ENCODE data around the gene NDOR1. TPM values are rescaled to one million over a fixed set of nuclear protein-coding genes. Genes with fewer than 3 reads are reported as not detected.
"Not testable (repeated sequence)": the region's sequence is repeated elsewhere in the genome, so short reads cannot be mapped to it uniquely, and the experiment has no call there.

NDOR1 gene
- total RNA-seq, 2 donors from 2014 or later, result 6.7 to 8.1 TPM

DNA sequence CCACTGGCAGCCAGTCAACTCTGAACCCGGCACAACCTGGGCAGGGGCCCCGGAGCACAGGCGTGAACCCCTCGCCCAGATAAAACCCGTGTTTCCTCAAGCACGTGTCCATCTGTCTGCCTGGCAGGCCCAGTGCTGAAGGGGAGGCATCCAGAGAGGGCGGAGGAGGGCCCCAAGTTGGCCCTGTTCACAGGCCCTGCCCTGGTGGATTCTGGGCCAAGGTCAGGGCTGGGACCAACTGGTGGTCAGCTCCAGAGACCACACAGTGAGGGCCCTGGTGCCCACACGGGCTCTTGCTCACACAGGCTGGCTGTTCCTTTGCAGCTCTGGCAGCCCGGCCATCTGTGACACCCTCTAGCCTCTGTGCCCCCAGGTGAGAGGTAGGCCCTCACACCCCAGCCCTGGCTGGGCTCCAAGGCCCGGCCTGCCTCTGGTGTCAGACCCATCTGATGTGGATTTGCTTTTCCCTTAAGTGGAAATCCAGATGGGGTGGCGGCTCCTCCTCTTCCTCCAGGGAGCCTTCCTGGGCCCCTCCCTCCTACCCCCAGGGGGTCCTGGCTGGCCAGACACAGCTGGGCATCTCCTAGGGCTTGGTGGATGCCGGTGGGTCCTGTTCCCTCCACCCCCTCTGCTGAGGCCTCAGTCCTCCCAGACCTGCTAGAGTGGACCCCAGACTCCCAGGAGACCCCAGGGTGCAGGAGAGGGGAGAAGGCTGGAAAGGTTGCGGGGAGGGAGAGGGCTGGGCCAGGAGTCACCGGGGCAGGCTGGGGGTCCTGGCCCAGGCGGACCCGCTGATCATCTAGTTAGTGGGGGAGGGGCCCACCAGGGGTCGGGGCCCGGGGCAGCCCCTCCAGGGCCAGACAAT, 45.1 kb downstream of the NDOR1 start:
- intact Hi-C loops (cut with DNase I), result no loop called here
- DNase-seq (ENCODE audit: low spot score), result no peak

DNA sequence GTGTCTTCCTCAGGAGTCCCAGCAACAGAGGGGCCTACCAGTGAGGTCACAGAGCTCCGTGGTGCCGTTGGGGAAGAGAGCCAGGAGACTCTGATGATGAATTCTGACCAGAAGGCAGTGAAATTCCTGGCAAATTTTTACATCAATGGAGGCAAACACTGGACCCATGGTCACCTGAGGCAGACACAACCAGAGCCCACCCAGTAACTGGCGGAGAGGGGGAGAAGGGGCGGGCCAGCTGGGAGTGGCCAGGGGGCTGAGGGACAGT, 45.6 kb downstream of the NDOR1 start, which contains the start of gene STPG3:
STPG3 (plus strand) TSS at position 93 of the 268 bp plus-strand sequence; CDS start at position 94, 1 bp downstream.
- no peak for DNase-seq (ENCODE audit: low spot score)
- intact Hi-C loops (cut with DNase I), result no loop called here

DNA sequence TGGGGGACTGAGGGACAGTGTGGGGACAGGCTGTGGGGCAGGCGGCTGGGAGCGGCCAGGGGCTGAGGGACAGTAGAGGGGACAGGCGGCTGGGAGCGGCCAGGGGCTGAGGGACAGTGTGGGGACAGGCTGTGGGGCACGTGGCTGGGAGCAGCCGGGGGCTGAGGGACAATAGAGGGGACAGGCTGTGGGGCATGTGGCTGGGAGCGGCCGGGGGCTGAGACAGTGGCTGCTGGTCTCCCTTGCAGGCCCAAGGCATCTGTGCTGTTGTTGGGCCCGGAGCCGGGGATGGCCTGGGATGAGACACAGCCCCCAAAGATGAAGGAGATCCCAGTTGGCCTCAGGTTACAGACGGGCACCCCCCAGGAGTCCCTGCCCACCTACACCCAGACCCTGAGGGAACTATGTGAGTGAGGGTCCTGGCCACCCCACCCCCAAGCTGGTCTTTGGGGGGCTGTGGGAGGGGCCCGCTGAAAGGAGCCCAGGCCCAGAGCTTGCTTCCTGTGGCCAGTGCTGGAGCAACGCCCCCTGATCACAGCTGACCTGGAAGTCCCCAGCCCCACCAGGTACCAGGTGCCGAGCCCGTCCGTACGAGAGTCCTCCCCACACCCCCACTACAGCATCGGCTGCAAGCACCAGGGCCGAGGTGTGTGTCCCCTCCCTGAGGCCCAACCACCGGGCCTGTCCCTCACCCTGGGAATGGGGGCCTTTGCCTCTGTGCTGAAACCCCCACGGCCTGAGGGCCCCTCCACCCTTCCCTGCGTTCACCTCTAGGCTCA, 46.2 kb downstream of the NDOR1 start:
- no peak for DNase-seq (ENCODE audit: low spot score)

DNA sequence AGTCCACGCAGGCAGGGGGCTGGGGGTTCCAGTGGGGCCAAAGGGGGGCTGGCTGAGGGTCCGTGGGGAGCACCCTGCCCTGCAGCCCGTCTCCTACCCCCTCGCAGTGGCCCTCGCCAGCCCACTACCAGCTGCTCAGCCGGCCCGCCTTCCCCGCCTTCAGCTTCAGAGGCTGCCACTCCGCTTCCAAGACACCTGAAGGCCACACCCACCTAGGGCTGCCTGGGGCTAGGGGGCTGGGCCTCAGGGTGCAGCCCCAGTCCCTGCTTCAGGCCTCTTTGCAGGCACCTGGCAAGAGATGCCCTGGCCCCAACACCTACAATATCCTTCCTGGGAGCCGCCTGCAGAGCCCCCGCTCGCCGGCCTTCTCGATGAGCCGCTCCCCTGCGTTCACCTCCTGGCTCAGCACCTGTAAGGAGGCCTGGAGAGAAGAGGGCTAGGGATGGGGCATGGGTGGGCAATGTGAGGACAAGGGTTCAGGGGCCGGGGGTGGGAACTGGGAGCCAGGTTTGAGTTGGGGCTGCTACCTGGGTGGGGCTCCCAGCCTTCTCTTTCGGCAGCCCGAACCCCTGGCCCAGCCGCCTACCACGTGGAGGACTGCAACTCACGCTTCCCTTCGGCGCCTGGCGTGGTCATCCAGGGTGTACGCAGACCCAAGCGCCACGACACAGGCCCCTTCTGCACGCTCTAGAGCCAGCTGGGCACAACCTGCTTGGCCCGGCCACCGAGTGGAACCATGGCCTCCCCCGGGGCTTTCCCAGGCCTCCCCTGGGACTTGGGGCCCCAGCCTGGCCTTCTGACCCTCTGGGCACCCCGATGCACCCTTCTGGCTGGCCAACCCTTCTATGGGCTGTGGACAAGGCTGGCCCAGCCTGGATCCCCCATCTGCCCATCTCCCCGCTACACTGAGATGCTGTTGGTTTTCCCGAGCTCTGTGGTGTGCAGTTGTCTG, 47.3 kb downstream of the NDOR1 start:
- intact Hi-C loops (cut with DNase I), result no loop called here

More for the DNA sequence above, 46.2 kb downstream of the NDOR1 start:
- intact Hi-C loops (cut with DNase I), result no loop called here

DNA sequence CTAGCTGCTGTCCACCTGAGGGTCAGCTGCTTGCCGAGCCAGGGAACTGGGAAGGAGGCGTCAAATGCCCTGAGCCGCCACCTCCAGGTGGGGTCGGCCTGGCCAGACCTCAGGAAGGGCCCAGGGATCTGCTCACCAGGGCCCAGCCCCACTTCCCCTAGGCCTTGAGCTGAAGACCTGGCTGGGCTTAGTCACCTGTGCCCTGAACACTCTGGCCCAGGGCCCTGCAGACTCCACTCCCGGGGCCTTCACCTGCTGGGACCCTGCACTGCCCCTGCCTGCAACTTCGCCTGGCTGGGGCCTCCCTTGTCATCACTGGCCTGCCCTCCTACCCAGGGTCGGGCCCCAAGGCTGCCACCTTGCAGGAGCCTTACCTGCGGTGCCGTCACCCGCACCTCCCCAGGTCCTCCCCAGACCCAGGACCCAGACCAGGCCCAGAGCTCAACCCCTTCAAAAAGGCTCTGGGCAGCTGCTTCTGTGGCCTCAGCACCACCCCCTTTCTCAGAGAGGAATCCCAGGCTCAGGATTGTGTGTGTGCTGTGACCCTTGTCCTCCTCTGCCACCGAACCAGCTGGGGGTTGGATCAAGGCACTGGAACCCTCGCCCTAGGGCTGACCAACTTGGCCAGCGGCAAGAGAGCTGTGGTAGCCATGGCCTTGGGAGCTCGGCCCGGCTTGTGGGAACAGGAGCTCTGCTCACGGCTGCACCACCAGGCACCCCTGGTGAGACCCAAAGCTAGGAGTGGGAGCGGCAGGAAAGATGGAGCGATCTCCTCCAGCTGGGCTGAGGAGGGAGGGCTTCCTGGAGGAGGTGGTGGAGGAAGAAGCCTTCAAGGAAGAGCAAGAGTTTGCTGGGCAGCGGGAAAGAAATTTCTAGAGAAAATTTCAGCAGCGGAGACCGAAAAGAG, 48.5 kb downstream of the NDOR1 start:
- intact Hi-C loops (cut with DNase I), result no loop called here
- DNase-seq (ENCODE audit: low spot score), result no peak

More for the DNA sequence above, 47.3 kb downstream of the NDOR1 start:
- no peak for DNase-seq (ENCODE audit: low spot score)

DNA sequence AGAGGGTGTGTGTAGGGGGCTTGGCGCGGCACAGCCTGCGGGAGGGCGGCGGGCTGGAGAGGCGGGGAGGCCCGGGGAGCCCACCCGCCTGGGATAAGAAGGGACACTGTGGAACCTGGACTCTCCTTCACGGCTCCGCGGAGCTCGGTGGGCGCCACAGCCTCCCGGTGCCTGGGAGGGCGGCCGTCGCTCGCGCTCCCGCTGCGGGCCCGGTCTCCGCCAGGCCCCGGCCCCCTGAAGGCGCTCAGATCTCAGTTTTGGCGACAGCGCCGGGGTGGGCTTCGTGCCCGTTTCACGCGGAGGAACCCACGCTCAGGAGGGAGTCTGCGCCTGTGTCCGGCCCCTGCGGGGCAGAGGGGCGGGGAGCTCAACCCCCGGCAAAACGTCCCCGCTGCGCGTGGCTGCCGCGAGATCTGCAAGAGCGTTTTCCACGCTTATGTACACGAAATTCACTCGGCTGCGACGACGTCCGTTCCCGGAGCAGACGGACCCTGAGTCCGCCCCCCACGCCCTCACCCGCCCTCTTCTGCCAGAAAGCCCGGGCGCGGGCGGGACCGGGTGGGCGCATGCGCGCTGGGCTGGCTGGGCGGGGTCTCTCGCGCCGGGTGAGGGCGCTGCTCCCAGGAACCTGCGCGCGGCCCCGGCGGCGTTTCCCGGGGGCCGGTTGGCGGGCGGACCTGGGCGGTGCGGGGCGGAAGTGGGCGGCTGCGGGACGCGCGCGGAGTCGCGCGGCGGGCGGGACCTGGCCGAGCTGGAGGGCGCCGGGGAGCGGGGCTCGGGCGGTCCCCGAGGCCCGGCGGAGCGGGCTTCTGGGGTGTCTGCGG, 49.3 kb downstream of the NDOR1 start, which contains the start of gene NELFB:
NELFB (plus strand) TSS at position 704 of the 824 bp plus-strand sequence.
- intact Hi-C loops (cut with DNase I), result no loop called here
- peak; percentile 98 for DNase-seq (ENCODE audit: low spot score)

DNA sequence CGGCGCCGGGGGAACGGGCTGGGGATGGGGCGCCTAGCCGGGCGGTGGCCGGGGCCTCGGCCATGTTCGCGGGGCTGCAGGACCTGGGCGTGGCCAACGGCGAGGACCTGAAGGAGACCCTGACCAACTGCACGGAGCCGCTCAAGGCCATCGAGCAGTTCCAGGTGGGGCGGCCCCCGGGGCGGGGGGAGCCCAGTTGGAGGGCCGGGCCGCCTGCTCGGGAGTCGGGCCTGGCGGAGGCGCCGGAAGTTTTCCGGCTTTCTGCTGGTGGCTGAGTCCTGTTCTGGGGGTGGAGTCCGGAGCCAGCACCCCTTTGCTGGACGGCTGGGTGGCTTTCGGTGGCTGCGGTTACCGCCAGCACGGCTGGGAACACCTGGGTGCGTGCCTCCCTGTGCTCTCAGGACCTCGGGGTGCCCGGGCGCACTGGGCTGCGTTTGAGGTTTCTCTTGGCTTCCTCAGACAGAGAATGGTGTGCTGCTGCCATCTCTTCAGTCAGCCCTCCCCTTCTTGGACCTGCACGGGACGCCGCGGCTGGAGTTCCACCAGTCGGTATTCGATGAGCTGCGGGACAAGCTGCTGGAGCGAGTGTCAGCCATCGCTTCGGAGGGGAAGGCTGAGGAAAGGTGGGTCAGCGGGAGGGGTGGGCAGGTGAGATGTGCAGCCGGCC, 50.1 kb downstream of the NDOR1 start:
- intact Hi-C loops (cut with DNase I), result no loop called here
- DNase-seq (ENCODE audit: low spot score), result no peak

DNA sequence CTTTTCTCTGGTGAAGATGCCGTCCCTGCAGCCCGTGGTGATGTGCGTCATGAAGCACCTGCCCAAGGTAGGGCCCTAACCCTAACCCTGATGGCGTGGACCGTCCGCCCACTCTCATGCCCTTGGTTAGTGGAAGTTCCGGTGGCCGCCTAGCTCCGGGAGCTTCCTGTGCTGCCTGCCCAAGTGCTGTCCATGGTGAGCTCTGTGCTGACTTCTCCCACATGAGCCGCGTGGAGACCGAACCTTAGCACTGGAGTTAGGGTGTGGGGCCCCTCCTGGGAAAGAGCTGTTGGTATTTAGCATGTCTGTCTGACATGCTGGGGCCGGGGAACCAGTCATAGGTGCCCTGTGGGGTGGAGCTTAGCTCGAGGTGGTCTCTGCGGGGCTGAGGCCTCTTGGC, 50.9 kb downstream of the NDOR1 start:
- intact Hi-C loops (cut with DNase I), result no loop called here
- DNase-seq (ENCODE audit: low spot score), result no peak

DNA sequence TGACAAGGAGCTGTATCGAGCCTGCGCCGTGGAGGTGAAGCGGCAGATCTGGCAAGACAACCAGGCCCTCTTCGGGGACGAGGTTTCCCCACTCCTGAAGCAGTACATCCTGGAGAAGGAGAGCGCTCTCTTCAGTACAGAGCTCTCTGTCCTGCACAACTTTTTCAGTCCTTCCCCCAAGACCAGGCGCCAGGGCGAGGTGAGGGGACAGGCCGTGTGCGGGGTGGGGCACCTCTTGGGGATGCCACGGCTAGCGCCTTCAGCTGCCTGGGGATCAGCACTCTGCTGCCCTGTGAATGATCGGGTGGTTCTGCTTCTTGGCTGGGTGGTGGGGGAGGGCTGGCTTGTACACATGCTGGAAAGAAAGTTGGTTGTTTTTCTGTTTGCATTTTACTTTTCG, 51.4 kb downstream of the NDOR1 start:
- intact Hi-C loops (cut with DNase I), result loop anchor here in 1 of 2 donors (1.0 kb wide), 1 partner anchor 28 kb away; no protein-coding TSS in a partner anchor
- no peak for DNase-seq (ENCODE audit: low spot score)

DNA sequence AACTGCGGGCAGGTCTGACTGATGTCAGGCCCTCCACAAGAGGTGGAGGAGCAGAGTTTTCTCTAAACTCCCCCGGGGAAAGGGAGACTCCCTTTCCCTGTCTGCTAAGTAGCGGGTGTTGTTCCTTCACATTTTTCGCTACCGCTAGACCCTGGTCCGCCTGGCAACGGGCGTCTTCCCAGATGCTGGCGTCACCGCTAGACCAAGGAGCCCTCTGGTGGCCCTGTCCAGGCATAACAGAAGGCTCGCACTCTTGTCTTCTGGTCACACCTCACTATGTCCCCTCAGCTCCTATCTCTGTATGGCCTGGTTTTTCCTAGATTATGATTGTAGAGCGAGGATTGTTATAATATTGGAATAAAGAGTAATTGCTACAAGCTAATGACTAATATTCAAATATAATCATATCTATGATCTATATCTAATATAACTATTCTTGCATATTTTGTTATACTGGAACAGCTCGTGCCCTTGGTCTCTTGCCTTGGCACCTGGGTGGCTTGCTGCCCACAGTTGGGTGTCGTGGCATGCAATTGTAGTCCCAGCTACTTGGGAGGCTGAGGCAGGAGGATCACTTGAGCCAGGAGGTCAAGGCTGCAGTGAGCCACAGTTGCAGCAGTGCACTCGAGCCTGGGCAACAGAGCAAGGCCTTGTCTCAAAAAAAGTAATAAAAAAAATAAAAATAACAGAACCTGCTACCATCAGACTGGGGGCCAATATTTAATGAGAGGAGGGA, 56.8 kb downstream of the NDOR1 start:
- DNase-seq (ENCODE audit: low spot score); intact Hi-C loops (cut with DNase I): not testable (repeated sequence)

DNA sequence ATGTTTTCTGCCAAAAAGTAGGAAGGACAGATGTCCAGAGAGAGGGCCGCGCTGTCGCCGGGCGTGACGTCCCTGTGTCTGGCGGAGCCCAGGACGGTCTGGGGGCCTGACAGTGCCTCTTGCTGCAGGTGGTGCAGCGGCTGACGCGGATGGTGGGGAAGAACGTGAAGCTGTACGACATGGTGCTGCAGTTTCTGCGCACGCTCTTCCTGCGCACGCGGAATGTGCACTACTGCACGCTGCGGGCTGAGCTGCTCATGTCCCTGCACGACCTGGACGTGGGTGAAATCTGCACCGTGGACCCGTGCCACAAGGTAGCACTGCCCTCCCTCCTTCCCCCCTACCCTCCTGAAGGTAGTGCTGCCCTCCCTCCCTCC, 57.4 kb downstream of the NDOR1 start:
- intact Hi-C loops (cut with DNase I), result no loop called here
- no peak for DNase-seq (ENCODE audit: low spot score)

DNA sequence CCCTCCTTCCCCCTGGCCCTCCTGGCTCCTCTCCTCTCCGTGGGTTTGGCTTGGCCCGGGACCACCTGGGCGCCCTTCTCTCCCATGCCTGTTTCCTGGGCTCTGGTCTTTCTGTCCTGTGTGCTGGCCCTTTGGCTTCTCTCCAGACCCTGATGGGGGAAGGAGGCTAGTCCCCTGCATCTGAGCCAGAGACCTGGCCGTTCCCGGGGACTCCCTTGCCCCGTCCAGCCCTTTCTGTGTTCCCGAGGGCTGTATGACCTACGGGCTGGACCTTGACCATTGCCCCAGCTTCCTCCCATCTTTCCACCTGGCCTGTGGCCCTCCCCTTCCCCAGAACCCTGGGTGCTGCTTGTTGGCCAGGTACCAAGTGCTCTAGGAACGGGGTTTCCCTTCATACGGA, 58.0 kb downstream of the NDOR1 start:
- no peak for DNase-seq (ENCODE audit: low spot score)
- intact Hi-C loops (cut with DNase I), result no loop called here

DNA sequence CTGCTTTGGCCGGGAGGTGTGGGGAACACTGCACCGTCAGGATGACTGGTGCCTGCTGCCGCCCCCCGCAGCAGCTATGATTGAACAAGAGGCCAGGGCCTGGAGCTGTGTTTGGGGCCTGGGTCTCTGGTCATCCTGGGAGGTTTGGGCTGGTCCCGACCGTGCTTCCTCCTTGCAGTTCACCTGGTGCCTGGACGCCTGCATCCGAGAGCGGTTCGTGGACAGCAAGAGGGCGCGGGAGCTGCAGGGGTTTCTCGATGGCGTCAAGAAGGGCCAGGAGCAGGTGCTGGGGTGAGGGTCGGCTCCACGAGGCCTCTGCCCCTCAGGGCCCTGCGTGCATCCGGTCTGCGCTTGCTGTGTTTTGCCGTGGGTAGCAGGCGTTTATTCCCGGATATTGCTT, 58.6 kb downstream of the NDOR1 start:
- intact Hi-C loops (cut with DNase I), result no loop called here
- no peak for DNase-seq (ENCODE audit: low spot score)

DNA sequence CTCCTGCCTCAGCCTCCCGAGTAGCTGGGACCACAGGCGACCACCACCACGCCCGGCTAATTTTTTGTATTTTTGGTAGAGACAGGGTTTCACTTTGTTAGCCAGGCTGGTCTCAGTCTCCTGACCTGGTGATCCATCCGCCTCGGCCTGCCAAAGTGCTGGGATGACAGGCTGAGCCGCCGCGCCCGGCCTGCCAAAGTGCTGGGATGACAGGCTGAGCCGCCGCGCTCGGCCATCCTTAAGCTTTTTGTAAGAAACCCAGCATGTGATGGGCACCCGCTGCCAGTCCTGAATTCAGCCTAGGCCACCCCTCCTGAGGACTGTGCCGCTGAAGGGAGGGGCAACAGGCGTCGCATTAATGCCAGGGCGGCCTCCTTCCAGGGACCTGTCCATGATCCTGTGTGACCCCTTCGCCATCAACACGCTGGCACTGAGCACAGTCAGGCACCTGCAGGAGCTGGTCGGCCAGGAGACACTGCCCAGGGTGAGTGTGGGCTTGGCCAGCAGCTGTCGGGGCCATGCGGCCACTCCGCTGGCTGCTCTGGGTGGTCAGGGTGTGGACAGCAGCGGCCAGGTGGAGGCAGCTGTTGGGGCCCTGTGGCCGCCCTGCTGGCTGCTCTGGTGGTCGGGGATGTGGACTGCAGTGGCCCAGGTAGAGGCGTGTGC, 60.1 kb downstream of the NDOR1 start:
- intact Hi-C loops (cut with DNase I), result no loop called here
- DNase-seq (ENCODE audit: low spot score), result peak; percentile 74

DNA sequence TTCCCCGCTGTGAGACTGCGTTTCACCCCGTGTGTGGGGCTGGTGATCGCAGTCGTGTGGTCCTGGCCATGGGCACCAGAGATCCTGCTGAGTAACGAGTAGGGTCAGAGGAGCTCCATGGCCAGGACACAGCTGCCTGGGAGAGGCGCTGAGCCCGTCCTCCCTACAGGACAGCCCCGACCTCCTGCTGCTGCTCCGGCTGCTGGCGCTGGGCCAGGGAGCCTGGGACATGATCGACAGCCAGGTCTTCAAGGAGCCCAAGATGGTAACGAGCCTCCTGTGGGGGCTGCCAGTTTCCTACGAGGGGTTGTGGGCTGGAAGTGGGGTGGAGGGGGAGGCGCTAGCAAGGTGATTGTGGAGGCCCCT, 60.6 kb downstream of the NDOR1 start:
- no peak for DNase-seq (ENCODE audit: low spot score)
- intact Hi-C loops (cut with DNase I), result no loop called here
